ENCODE data around the gene LSM12.
"Not testable (repeated sequence)": the region's sequence is repeated elsewhere in the genome, so short reads cannot be mapped to it uniquely, and the experiment has no call there.

LSM12 gene

GRCh38 chr17:44030482-44030881, 36.0 kb downstream of the LSM12 start:
- no peak overlapping the region for H3K27ac ChIP-seq (ENCODE audit: insufficient read depth in 1 of 2, low read depth in 1 of 2, low read length in 2 of 2, poor library complexity in 1 of 2, severe bottlenecking in 2 of 2)
- ChIA-PET CTCF (interaction anchor here (1.3 kb wide), 1 partner anchor 25 kb away, joined by 3 read pairs; no protein-coding TSS in a partner anchor), POLR2A (interaction anchor here (0.6 kb wide), 1 partner anchor 77 kb away, joined by 9 read pairs; no protein-coding TSS in a partner anchor)
- 100% methylated on average over 1 of the region's 3 CpGs for WGBS (ENCODE audit: insufficient coverage)
- no peak overlapping the region for H3K4me3 ChIP-seq (ENCODE audit: control insufficient read depth in 1 of 7, extremely low read depth in 1 of 7, insufficient read depth in 4 of 7, low read depth in 2 of 7, low read length in 6 of 7)
- H3K36me3 ChIP-seq (ENCODE audit: control insufficient read depth in 4 of 4, insufficient read depth in 4 of 4, low read length in 3 of 4), result peaks cover 6 to 50% (median 26%) of the 10 kb centered on the region in 4 experiments
- no peak for DNase-seq
- no peaks in the 10 kb centered on the region for H3K9me3 ChIP-seq (ENCODE audit: control extremely low read depth in 1 of 5, control insufficient read depth in 4 of 5, insufficient read depth in 2 of 5, low read depth in 1 of 5, low read length in 4 of 5)
- no peaks in the 10 kb centered on the region for H3K27me3 ChIP-seq (replicated peaks in 2 of 5; ENCODE audit: control insufficient read depth in 4 of 5, insufficient read depth in 5 of 5, low read length in 4 of 5)
- H3K4me1 ChIP-seq (ENCODE audit: control extremely low read depth in 1 of 4, control insufficient read depth in 4 of 4, insufficient read depth in 4 of 4, low read length in 3 of 4), result peaks cover 0 to 7% (median 0%) of the 10 kb centered on the region in 4 experiments

- CTCF ChIA-PET, result interaction anchor here (1.0 to 1.3 kb wide), 2 partner anchors 26 to 139 kb away, joined by 3 read pairs; no protein-coding TSS in a partner anchor
Measured at GRCh38 chr17:44029736-44030135, 36.7 kb downstream of the LSM12 start.

DNA sequence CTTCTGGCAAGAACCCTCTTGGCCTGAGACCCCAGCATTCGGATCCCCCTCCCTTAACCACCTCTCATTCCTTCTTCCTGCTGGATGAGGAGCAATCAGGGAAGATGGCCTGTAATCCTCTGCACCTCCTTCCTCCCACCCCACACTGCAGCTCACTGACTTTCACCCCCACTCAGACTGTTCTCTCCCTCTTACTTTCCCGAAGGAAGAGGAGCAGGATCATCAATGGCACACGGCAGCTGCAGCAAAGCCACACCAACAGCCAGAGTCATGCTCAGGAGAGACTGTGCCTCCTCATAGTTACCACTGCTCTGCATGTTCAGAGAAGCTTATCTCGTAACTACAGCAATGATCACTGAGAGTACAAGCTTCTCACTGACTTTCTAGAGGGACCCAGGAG, 41.6 kb downstream of the LSM12 start:
- Histone ChIP-seq H3K36me3 (ENCODE audit: control insufficient read depth in 4 of 4, insufficient read depth in 4 of 4, low read length in 3 of 4) (peaks cover 0 to 27% (median 16%) of the 10 kb centered on the region in 4 experiments), H3K9me3 (ENCODE audit: control extremely low read depth in 1 of 5, control insufficient read depth in 4 of 5, insufficient read depth in 2 of 5, low read depth in 1 of 5, low read length in 4 of 5) (no peaks in the 10 kb centered on the region), H3K27me3 (replicated peaks in 2 of 5; ENCODE audit: control insufficient read depth in 4 of 5, insufficient read depth in 5 of 5, low read length in 4 of 5) (no peaks in the 10 kb centered on the region), H3K27ac (ENCODE audit: insufficient read depth in 1 of 2, low read depth in 1 of 2, low read length in 2 of 2, poor library complexity in 1 of 2, severe bottlenecking in 2 of 2) (no peak overlapping the region), H3K4me3 (ENCODE audit: control insufficient read depth in 1 of 7, extremely low read depth in 1 of 7, insufficient read depth in 4 of 7, low read depth in 2 of 7, low read length in 6 of 7) (no peak overlapping the region), H3K4me1 (ENCODE audit: control extremely low read depth in 1 of 4, control insufficient read depth in 4 of 4, insufficient read depth in 4 of 4, low read length in 3 of 4) (no peaks in the 10 kb centered on the region)
- 98% methylated on average over 4 of the region's 4 CpGs for WGBS (ENCODE audit: insufficient coverage)
- ChIA-PET CTCF (interaction anchor here (0.9 to 1.3 kb wide), 2 partner anchors 16 to 81 kb away, joined by 3 to 4 read pairs; no protein-coding TSS in a partner anchor), POLR2A (no interaction called here)
- DNase-seq, result no peak

More at GRCh38 chr17:44029736-44030135, 36.7 kb downstream of the LSM12 start:
- 100% methylated on average over 4 of the region's 5 CpGs for WGBS (ENCODE audit: insufficient coverage)
- Histone ChIP-seq H3K36me3 (ENCODE audit: control insufficient read depth in 4 of 4, insufficient read depth in 4 of 4, low read length in 3 of 4) (peaks cover 6 to 56% (median 26%) of the 10 kb centered on the region in 4 experiments), H3K4me1 (ENCODE audit: control extremely low read depth in 1 of 4, control insufficient read depth in 4 of 4, insufficient read depth in 4 of 4, low read length in 3 of 4) (peaks cover 0 to 7% (median 0%) of the 10 kb centered on the region in 4 experiments), H3K27ac (ENCODE audit: insufficient read depth in 1 of 2, low read depth in 1 of 2, low read length in 2 of 2, poor library complexity in 1 of 2, severe bottlenecking in 2 of 2) (no peak overlapping the region), H3K4me3 (ENCODE audit: control insufficient read depth in 1 of 7, extremely low read depth in 1 of 7, insufficient read depth in 4 of 7, low read depth in 2 of 7, low read length in 6 of 7) (no peak overlapping the region), H3K27me3 (replicated peaks in 2 of 5; ENCODE audit: control insufficient read depth in 4 of 5, insufficient read depth in 5 of 5, low read length in 4 of 5) (no peaks in the 10 kb centered on the region), H3K9me3 (ENCODE audit: control extremely low read depth in 1 of 5, control insufficient read depth in 4 of 5, insufficient read depth in 2 of 5, low read depth in 1 of 5, low read length in 4 of 5) (no peaks in the 10 kb centered on the region)
- DNase-seq, result no peak
- POLR2A ChIA-PET, result interaction anchor here (0.6 kb wide), 1 partner anchor 12 kb away, joined by 3 read pairs; no protein-coding TSS in a partner anchor

- POLR2A ChIA-PET, result no interaction called here
Measured at GRCh38 chr17:44024271-44024663, 42.2 kb downstream of the LSM12 start.

GRCh38 chr17:44023545-44024270, 42.8 kb downstream of the LSM12 start:
- ChIA-PET POLR2A (no interaction called here), CTCF (interaction anchor here (1.4 kb wide), 1 partner anchor 18 kb away, joined by 6 read pairs; no protein-coding TSS in a partner anchor)
- H3K4me3 ChIP-seq (ENCODE audit: control insufficient read depth in 1 of 7, extremely low read depth in 1 of 7, insufficient read depth in 4 of 7, low read depth in 2 of 7, low read length in 6 of 7), result no peak overlapping the region
- 95% methylated on average over 19 of the region's 22 CpGs for WGBS (ENCODE audit: insufficient coverage)
- peaks cover 0 to 16% (median 10%) of the 10 kb centered on the region in 4 experiments for H3K36me3 ChIP-seq (ENCODE audit: control insufficient read depth in 4 of 4, insufficient read depth in 4 of 4, low read length in 3 of 4)
- DNase-seq, result no peak
- H3K27ac ChIP-seq (ENCODE audit: insufficient read depth in 1 of 2, low read depth in 1 of 2, low read length in 2 of 2, poor library complexity in 1 of 2, severe bottlenecking in 2 of 2), result no peak overlapping the region
- no peaks in the 10 kb centered on the region for H3K4me1 ChIP-seq (ENCODE audit: control extremely low read depth in 1 of 4, control insufficient read depth in 4 of 4, insufficient read depth in 4 of 4, low read length in 3 of 4)
- H3K9me3 ChIP-seq (ENCODE audit: control extremely low read depth in 1 of 5, control insufficient read depth in 4 of 5, insufficient read depth in 2 of 5, low read depth in 1 of 5, low read length in 4 of 5), result no peaks in the 10 kb centered on the region
- no peaks in the 10 kb centered on the region for H3K27me3 ChIP-seq (replicated peaks in 2 of 5; ENCODE audit: control insufficient read depth in 4 of 5, insufficient read depth in 5 of 5, low read length in 4 of 5)

More at GRCh38 chr17:44024271-44024663, 42.2 kb downstream of the LSM12 start:
- no peak overlapping the region for H3K27ac ChIP-seq (ENCODE audit: insufficient read depth in 1 of 2, low read depth in 1 of 2, low read length in 2 of 2, poor library complexity in 1 of 2, severe bottlenecking in 2 of 2)
- peaks cover 0 to 21% (median 13%) of the 10 kb centered on the region in 4 experiments for H3K36me3 ChIP-seq (ENCODE audit: control insufficient read depth in 4 of 4, insufficient read depth in 4 of 4, low read length in 3 of 4)
- CTCF ChIA-PET, result no interaction called here
- no peaks in the 10 kb centered on the region for H3K27me3 ChIP-seq (replicated peaks in 2 of 5; ENCODE audit: control insufficient read depth in 4 of 5, insufficient read depth in 5 of 5, low read length in 4 of 5)
- H3K9me3 ChIP-seq (ENCODE audit: control extremely low read depth in 1 of 5, control insufficient read depth in 4 of 5, insufficient read depth in 2 of 5, low read depth in 1 of 5, low read length in 4 of 5), result no peaks in the 10 kb centered on the region
- no peak overlapping the region for H3K4me3 ChIP-seq (ENCODE audit: control insufficient read depth in 1 of 7, extremely low read depth in 1 of 7, insufficient read depth in 4 of 7, low read depth in 2 of 7, low read length in 6 of 7)
- 98% methylated on average over 4 of the region's 6 CpGs for WGBS (ENCODE audit: insufficient coverage)
- H3K4me1 ChIP-seq (ENCODE audit: control extremely low read depth in 1 of 4, control insufficient read depth in 4 of 4, insufficient read depth in 4 of 4, low read length in 3 of 4), result no peaks in the 10 kb centered on the region
- DNase-seq, result no peak

DNA sequence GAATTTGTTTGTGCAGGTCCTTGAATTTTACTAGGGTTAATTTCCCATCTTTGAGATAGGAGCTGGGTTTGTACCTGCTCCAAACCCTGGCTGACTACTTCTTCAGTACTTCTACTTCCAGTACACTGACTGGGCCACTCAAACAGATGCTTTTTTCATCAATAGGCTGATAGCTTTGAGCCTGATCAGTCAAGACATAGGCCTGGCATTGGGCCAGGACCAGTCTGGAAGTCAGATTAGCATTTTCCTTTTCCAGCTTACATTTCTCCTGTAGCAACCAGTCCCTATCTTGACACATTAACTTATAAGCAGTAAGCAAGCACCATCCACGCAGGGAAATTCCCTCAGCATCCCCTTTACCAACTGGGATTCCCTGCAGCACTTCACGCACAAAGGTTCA, 44.2 kb downstream of the LSM12 start:
- H3K27me3 ChIP-seq (replicated peaks in 2 of 5; ENCODE audit: control insufficient read depth in 4 of 5, insufficient read depth in 5 of 5, low read length in 4 of 5), result no peaks in the 10 kb centered on the region
- H3K36me3 ChIP-seq (ENCODE audit: control insufficient read depth in 4 of 4, insufficient read depth in 4 of 4, low read length in 3 of 4), result peaks cover 0 to 11% (median 5%) of the 10 kb centered on the region in 4 experiments
- 85% methylated on average over 2 of the region's 2 CpGs for WGBS (ENCODE audit: insufficient coverage)
- H3K4me3 ChIP-seq (ENCODE audit: control insufficient read depth in 1 of 7, extremely low read depth in 1 of 7, insufficient read depth in 4 of 7, low read depth in 2 of 7, low read length in 6 of 7), result no peak overlapping the region
- H3K9me3 ChIP-seq (ENCODE audit: control extremely low read depth in 1 of 5, control insufficient read depth in 4 of 5, insufficient read depth in 2 of 5, low read depth in 1 of 5, low read length in 4 of 5), result no peaks in the 10 kb centered on the region
- ChIA-PET CTCF (interaction anchor here (1.0 to 1.2 kb wide), 4 partner anchors 15 to 101 kb away, joined by 3 read pairs; partner anchors contain the start of gene HDAC5), POLR2A (no interaction called here)
- H3K4me1 ChIP-seq (ENCODE audit: control extremely low read depth in 1 of 4, control insufficient read depth in 4 of 4, insufficient read depth in 4 of 4, low read length in 3 of 4), result no peaks in the 10 kb centered on the region
- H3K27ac ChIP-seq (ENCODE audit: insufficient read depth in 1 of 2, low read depth in 1 of 2, low read length in 2 of 2, poor library complexity in 1 of 2, severe bottlenecking in 2 of 2), result no peak overlapping the region
- DNase-seq, result no peak

- CTCF ChIA-PET, result interaction anchor here (1.2 kb wide), 2 partner anchors 14 to 102 kb away, joined by 3 read pairs; partner anchors contain the start of gene HDAC5
- 100% methylated on average over 5 of the region's 7 CpGs for whole genome bisulfite sequencing (ENCODE audit: insufficient coverage)
- H3K4me1 ChIP-seq (ENCODE audit: control extremely low read depth in 1 of 4, control insufficient read depth in 4 of 4, insufficient read depth in 4 of 4, low read length in 3 of 4); H3K27ac ChIP-seq (ENCODE audit: insufficient read depth in 1 of 2, low read depth in 1 of 2, low read length in 2 of 2, poor library complexity in 1 of 2, severe bottlenecking in 2 of 2); H3K27me3 ChIP-seq (replicated peaks in 2 of 5; ENCODE audit: control insufficient read depth in 4 of 5, insufficient read depth in 5 of 5, low read length in 4 of 5); H3K9me3 ChIP-seq (ENCODE audit: control extremely low read depth in 1 of 5, control insufficient read depth in 4 of 5, insufficient read depth in 2 of 5, low read depth in 1 of 5, low read length in 4 of 5); POLR2A ChIA-PET; DNase-seq; H3K4me3 ChIP-seq (ENCODE audit: control insufficient read depth in 1 of 7, extremely low read depth in 1 of 7, insufficient read depth in 4 of 7, low read depth in 2 of 7, low read length in 6 of 7): not testable (repeated sequence)
- peaks cover 0 to 11% (median 5%) of the 10 kb centered on the region in 4 experiments for H3K36me3 ChIP-seq (ENCODE audit: control insufficient read depth in 4 of 4, insufficient read depth in 4 of 4, low read length in 3 of 4)
Measured at GRCh38 chr17:44021227-44021626, 45.2 kb downstream of the LSM12 start.

Data from common myeloid progenitor, CD34-positive (primary cell).